ENCODE data around the gene FGF12.

Gene FGF12

DNA sequence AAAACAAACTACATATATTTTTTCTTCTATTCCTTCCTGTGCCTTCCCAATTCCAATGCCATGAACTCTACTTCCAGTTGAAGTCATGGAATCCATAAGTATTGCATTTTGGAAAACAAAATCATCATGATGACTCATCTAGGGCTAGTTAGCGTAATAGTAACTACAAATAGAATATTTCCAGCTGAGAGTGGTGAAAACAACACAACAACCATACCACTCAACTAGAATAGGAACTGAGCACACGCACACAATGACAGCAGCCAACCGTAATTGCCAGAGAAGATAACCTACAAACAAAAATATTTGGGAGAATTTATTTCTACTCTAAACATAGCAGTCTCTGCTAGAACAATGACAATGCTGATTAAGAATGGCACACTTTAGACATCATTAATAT is 225.9 kb downstream of the FGF12 start:
- ChIA-PET POLR2A (no interaction called here), CTCF (no interaction called here)
- TF ChIP-seq, protein P1, sequence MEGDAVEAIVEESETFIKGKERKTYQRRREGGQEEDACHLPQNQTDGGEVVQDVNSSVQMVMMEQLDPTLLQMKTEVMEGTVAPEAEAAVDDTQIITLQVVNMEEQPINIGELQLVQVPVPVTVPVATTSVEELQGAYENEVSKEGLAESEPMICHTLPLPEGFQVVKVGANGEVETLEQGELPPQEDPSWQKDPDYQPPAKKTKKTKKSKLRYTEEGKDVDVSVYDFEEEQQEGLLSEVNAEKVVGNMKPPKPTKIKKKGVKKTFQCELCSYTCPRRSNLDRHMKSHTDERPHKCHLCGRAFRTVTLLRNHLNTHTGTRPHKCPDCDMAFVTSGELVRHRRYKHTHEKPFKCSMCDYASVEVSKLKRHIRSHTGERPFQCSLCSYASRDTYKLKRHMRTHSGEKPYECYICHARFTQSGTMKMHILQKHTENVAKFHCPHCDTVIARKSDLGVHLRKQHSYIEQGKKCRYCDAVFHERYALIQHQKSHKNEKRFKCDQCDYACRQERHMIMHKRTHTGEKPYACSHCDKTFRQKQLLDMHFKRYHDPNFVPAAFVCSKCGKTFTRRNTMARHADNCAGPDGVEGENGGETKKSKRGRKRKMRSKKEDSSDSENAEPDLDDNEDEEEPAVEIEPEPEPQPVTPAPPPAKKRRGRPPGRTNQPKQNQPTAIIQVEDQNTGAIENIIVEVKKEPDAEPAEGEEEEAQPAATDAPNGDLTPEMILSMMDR (IDR thresholded peaks at IDR 0.05; ENCODE audit: control extremely low read depth, extremely low read depth, low read depth, missing control alignments) = no peak
- DNase-seq (ENCODE audit: extremely low spot score) = no peak

DNA sequence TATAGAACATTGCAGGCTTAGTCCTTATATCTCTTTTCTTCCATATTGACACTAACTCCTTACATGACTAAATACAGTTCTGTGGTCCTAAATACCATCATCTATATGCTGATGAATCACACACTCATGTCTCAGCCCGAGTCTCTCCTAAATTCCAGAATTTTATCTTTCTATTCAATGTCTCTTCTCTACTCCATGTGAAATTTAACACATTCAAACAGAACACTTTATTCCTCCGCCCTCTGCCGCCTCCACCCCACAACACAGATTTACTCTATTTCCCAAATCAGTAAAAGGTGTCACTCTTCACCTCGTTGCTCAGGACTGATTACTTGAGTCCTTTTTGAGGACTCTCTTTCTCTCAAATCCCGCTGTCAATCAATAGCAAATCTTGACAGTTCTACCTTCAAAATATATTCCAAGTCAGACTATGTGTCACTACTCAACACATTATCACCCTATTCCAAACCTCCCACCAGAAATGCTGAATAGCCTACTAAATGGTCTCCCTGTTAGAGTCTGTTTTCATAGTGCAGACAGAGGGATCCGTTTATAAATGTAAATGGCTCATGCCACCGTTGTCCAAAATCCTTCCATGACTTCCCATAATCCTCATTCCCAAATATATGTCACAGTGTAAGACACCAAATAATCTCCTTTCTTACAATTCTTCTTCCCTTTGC is 230.3 kb downstream of the FGF12 start:
- ChIA-PET POLR2A (no interaction called here), CTCF (interaction anchor here (1.5 kb wide), 1 partner anchor 29 kb away, joined by 3 read pairs; no protein-coding TSS in a partner anchor)
- TF ChIP-seq, protein P1 (IDR thresholded peaks at IDR 0.05; ENCODE audit: control extremely low read depth, extremely low read depth, low read depth, missing control alignments) = no peak
- DNase-seq (ENCODE audit: extremely low spot score) = no peak

DNA sequence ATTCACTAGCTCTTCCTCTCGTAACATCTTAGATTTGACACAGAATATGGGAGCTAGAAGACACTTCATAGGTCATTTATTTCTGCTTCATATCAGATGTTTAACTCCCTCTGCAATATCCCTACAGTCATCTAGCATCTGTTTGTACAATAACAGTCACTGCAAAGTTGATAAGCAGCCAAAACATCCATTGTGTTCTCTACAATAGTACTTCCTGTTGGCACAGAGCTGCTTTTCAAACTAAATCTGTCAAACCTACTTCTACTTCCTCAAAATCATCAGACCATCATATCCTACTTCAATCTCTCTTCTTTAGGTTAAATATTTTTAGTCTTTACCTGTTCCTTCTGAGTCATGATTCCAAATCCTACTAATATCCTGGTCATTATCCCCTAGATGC is 233.2 kb downstream of the FGF12 start:
- ChIA-PET CTCF (interaction anchor here (0.8 to 1.0 kb wide), 2 partner anchors 11 to 50 kb away, joined by 3 read pairs; no protein-coding TSS in a partner anchor), POLR2A (no interaction called here)
- DNase-seq (ENCODE audit: extremely low spot score) = no peak
- TF ChIP-seq, protein P1 (IDR thresholded peaks at IDR 0.05; ENCODE audit: control extremely low read depth, extremely low read depth, low read depth, missing control alignments) = no peak

DNA sequence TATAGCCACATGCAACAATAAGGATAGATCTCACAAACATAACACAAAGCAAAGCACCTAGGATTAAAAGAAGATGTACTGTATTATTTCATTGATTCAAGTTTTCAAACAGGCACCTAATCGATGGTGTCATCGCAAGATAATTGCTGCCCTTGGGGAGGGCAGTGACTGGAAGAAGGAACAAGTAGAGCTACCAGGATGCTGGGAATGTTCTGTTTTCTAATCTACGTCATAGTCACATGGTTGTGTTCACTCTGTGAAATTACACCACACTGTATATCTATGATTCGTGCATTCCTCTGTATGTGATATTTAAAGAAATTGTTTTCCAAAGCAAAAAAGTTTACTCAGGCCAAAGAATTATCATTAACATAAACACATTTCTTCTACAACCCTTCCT is 236.6 kb downstream of the FGF12 start:
- TF ChIP-seq, protein P1 (IDR thresholded peaks at IDR 0.05; ENCODE audit: control extremely low read depth, extremely low read depth, low read depth, missing control alignments) = no peak
- DNase-seq (ENCODE audit: extremely low spot score) = no peak
- POLR2A ChIA-PET = no interaction called here
- CTCF ChIA-PET = interaction anchor here (1.6 kb wide), 1 partner anchor 23 kb away, joined by 4 read pairs; no protein-coding TSS in a partner anchor

DNA sequence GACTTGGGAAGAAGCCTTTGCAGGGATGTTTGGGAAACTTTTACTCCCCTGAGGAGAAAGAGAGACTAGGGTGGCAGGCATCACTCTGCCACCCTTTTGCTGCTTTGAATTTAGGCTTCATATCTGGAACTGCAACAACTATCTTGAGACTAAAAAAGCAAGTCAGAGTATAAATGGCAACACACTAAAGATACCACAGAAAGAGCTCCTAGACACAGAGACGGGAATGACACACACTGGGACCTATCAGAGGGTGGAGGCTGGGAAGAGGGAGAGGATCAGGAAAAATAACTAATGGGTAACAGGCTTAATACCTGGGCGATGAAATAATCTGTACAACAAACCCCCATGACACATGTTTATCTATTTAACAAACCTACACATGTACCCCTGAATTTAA is 237.8 kb downstream of the FGF12 start:
- ChIA-PET POLR2A (no interaction called here), CTCF (no interaction called here)
- TF ChIP-seq, protein P1 (IDR thresholded peaks at IDR 0.05; ENCODE audit: control extremely low read depth, extremely low read depth, low read depth, missing control alignments) = no peak
- DNase-seq (ENCODE audit: extremely low spot score) = no peak

DNA sequence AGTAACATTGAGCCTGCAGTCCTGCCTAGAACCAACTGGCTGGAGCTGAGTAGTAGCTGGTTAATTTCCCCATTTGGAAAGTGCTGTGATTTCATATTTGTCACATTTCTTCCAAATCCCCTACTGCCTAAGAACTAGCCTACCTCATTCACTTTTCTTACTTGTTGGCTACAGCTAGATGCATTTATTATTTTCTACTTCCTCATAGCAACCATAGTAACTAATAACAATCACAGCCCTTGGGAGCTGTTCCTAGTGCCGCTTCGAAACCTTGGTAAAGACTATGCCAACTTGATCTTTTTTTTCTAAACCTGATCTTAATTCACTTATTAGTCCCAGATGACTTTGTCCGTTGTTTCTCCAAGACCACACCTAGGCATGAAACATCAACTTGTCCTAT is 240.3 kb downstream of the FGF12 start:
- DNase-seq (ENCODE audit: extremely low spot score) = no peak
- ChIA-PET POLR2A (no interaction called here), CTCF (no interaction called here)
- TF ChIP-seq, protein P1 (IDR thresholded peaks at IDR 0.05; ENCODE audit: control extremely low read depth, extremely low read depth, low read depth, missing control alignments) = no peak

All from GM10248 (cell line).